Measurements from ENCODE around the gene DNM3. TPM values are rescaled to one million over a fixed set of nuclear protein-coding genes. Genes with fewer than 3 reads are reported as not detected.
A peak's percentile ranks its signal among the peaks of the same experiment; 100 is the strongest.

DNM3 gene
- total and polyA plus RNA-seq, 9 of the 15 experiments (the other 6 are each of a cell fraction or from before 2014, with no cell fraction given): 0.08 to 0.36 (median 0.22) TPM; not detected in 1

DNA sequence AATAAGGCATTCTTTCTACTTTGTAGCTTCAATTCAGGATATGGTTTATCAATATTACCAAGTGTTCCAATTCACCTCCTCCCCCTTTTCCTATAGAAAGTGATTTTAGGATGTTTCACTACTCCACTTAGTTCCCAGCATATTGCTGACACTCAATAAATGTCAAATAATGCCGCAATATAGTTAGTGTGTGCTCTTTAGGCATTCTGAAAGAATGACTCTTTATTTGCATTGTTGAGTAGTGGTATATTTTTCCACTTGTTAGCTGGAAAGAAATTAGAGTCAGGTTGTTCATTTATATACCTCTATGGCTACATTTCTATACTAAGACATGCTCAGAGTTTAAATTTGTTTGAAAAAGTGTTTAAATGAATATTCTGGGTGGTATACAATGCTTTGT lies 424.6 kb downstream of the DNM3 start:
- H3K9me3 ChIP-seq (replicated peaks; ENCODE audit: control insufficient read depth, insufficient read depth, low read depth, low read length): no peaks in the 10 kb centered on the region
- ChIA-PET CTCF (ENCODE audit: low intra/inter-chr PET ratio) (no interaction called here), POLR2A (no interaction called here)
- H3K27me3 ChIP-seq (ENCODE audit: control insufficient read depth in 2 of 2, insufficient read depth in 2 of 2, low read length in 2 of 2): no peaks in the 10 kb centered on the region
- DNase-seq (ENCODE audit: extremely low read depth in 1 of 4, low spot score in 3 of 4): no peak
- no peaks in the 10 kb centered on the region for H3K36me3 ChIP-seq (ENCODE audit: control insufficient read depth, insufficient read depth, low read length)
- no peak overlapping the region for H3K4me3 ChIP-seq
- no peak for FAIRE-seq
- no peak overlapping the region for H3K27ac ChIP-seq (ENCODE audit: extremely low read depth, low read depth, low read length)
- H2AFZ ChIP-seq (ENCODE audit: low read depth, low read length): no peak overlapping the region
- H3K79me2 ChIP-seq (ENCODE audit: control insufficient read depth, insufficient read depth, low read length): no peaks in the 10 kb centered on the region
- no peaks in the 10 kb centered on the region for H3K9me1 ChIP-seq (ENCODE audit: control insufficient read depth, insufficient read depth, low read length)
- H3K9ac ChIP-seq (ENCODE audit: insufficient read depth in 1 of 2, low read depth in 2 of 2, low read length in 2 of 2): no peak overlapping the region
- intact Hi-C loops (cut with micrococcal nuclease): no loop called here
- WGBS (ENCODE audit: insufficient coverage, low coverage, missing lambda C conversion rate): 0% methylated on average over 1 of the region's 1 CpG
- no TSS peak for BruUV-seq (replicated peaks)
- TF ChIP-seq C11orf30 (IDR thresholded peaks at IDR 0.05; ENCODE audit: low read depth) (0 out of 2 replicates have a peak, but pooled peaks have one; percentile 10), NBN (IDR thresholded peaks at IDR 0.05; ENCODE audit: low read depth) (no peak)
- no peak overlapping the region for H3K4me2 ChIP-seq (ENCODE audit: insufficient read depth, low read length)
- no peak for ATAC-seq
- in situ Hi-C loops (cut with MboI): no loop called here
- H4K20me1 ChIP-seq (replicated peaks; ENCODE audit: control insufficient read depth, insufficient read depth, low read length): no peaks in the 10 kb centered on the region
- no peaks in the 10 kb centered on the region for H3K4me1 ChIP-seq (replicated peaks in 1 of 2; ENCODE audit: control insufficient read depth in 2 of 2, insufficient read depth in 2 of 2, low read length in 2 of 2)

DNA sequence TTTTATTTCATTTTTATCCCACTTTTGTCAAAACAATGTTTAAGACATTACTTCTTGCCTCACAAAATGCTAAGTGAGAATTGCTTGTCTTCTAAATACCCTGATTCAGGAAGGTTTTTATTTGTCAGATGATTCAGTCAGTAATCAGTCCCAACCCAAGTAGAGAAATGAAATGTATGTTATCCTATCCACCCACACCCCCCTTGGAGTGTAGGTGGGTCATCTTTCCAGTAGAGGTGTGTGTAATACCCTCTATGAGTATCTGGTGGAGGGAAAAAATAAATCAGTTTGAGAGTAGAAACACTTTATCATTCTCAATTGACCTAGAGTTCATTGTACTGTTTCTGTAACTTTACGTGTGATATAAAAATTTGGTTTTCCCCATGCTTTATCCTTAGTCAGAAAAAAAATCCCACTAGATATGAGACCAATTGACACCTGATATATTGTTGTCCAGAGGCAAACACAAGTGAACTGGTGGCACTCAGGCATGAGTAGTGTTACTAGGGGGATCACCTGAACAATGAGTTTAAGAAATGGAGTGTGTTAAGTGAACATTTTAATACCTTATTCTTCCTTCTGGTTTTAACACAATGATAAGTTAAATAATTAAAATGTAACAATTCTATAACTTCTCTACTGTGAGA lies 425.4 kb downstream of the DNM3 start:
- no peak overlapping the region for H3K4me3 ChIP-seq
- no peaks in the 10 kb centered on the region for H3K36me3 ChIP-seq (ENCODE audit: control insufficient read depth, insufficient read depth, low read length)
- ChIA-PET CTCF (ENCODE audit: low intra/inter-chr PET ratio) (no interaction called here), POLR2A (no interaction called here)
- intact Hi-C loops (cut with micrococcal nuclease): no loop called here
- H3K27me3 ChIP-seq (ENCODE audit: control insufficient read depth in 2 of 2, insufficient read depth in 2 of 2, low read length in 2 of 2): no peaks in the 10 kb centered on the region
- no peaks in the 10 kb centered on the region for H3K9me3 ChIP-seq (replicated peaks; ENCODE audit: control insufficient read depth, insufficient read depth, low read depth, low read length)
- no peak for FAIRE-seq
- no TSS peak for BruUV-seq (replicated peaks)
- WGBS (ENCODE audit: insufficient coverage, low coverage, missing lambda C conversion rate): 0% methylated on average over 1 of the region's 1 CpG
- DNase-seq (ENCODE audit: extremely low read depth in 1 of 4, low spot score in 3 of 4): no peak
- H3K9me1 ChIP-seq (ENCODE audit: control insufficient read depth, insufficient read depth, low read length): no peaks in the 10 kb centered on the region
- no peaks in the 10 kb centered on the region for H3K4me1 ChIP-seq (replicated peaks in 1 of 2; ENCODE audit: control insufficient read depth in 2 of 2, insufficient read depth in 2 of 2, low read length in 2 of 2)
- no peak for TF ChIP-seq CREBBP (IDR thresholded peaks at IDR 0.05; ENCODE audit: low read depth, low read length)
- no peak for TF ChIP-seq SMARCA4 (IDR thresholded peaks at IDR 0.05)
- H2AFZ ChIP-seq (ENCODE audit: low read depth, low read length): no peak overlapping the region
- H3K9ac ChIP-seq (ENCODE audit: insufficient read depth in 1 of 2, low read depth in 2 of 2, low read length in 2 of 2): no peak overlapping the region
- H4K20me1 ChIP-seq (replicated peaks; ENCODE audit: control insufficient read depth, insufficient read depth, low read length): no peaks in the 10 kb centered on the region
- H3K4me2 ChIP-seq (ENCODE audit: insufficient read depth, low read length): no peak overlapping the region
- no peak overlapping the region for H3K27ac ChIP-seq (ENCODE audit: extremely low read depth, low read depth, low read length)
- ATAC-seq: no peak
- in situ Hi-C loops (cut with MboI): no loop called here
- H3K79me2 ChIP-seq (ENCODE audit: control insufficient read depth, insufficient read depth, low read length): no peaks in the 10 kb centered on the region
